HG03135 (cell line): ENCODE data around the gene PLD6.

ENCODE experiments used
- ATAC-seq: cut with Tn5 transposase; IDR thresholded peaks from one replicate; pipeline ENCODE4 v1.9.1; 2021; ENCODE audit warnings: mild to moderate bottlenecking, moderate library complexity; ENCODE audit not compliant: unreplicated experiment

PLD6 gene

DNA sequence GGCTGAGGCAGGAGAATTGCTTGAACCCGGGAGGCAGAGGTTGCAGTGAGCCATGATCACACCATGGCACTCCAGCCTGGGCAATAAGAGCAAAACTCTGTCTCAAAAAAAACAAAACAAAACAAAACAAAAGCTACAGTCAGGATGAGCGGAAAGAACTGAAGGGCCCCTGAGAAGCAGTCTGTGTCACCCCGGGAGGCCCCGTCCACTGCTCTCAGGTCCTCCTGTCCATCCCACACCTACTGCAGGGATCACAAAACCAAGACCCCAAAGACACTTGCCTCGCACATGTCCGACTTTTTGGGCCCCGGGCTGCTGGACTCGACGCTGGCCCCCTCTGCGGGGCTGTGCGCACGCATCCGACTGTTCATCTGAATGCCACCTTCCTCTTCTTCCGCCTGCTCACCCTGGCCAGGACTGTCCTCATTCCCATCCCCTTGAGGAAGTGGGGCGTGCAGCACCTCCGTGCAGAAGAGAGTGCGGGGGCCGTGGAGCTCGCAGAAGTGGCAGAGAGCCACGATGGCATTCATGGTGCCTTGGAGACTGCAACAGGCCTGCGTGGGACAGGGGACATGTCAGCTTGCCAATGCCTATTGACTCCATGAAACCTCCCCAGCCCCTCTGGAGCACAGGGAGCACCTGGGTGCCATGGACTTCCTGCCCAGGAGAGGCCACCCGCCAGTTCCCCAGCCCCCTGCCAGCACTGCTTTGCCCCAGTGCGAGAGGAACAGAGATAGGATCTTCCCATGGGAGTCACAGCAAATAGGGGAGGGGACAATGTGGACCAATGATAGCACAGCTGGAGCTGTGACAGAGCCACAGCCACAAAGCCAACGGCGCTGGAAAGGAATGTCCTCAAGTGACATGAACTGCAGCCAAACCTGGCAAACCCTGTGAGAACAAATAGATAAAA lies 21.7 kb upstream of the PLD6 start:
- ATAC-seq = no peak

DNA sequence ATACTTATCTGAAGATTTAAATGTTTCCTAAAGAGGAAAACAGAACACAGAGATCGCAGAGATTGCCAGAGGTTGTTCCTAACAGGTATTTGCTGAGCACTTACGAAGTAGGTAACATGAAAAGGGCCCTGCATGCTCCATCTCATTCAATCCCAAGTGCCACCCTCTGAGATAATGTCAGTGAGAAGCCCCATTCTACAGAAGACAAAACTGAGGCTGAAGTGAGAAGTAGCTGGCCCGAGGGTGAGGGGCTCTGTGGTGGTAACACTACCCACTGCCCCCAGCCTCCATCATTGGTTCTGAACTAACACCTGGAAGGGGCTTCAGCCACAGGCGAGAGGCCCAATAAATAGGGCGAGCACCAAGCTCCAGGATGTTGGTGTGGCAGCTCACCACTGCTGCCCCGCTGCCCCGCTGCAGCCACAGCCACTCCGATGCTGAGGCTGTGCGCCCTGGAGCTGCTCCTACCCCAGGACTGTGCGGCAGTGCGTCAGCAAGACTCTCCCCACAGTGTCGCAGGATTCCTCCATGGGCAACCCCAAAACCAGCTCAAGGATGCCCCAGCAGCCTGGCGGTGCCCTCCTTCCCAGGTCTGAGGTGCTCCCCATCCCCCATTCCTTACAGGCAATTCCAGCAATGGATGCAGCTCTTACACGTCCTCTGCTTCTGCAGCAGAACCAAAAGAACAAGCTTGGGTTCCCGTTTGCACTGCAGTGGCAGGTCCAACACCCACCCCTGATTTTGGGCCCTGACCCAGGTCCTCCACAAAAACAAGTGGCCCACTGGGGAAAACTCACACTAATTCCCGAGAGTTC lies 20.5 kb upstream of the PLD6 start:
- ATAC-seq = no peak

DNA sequence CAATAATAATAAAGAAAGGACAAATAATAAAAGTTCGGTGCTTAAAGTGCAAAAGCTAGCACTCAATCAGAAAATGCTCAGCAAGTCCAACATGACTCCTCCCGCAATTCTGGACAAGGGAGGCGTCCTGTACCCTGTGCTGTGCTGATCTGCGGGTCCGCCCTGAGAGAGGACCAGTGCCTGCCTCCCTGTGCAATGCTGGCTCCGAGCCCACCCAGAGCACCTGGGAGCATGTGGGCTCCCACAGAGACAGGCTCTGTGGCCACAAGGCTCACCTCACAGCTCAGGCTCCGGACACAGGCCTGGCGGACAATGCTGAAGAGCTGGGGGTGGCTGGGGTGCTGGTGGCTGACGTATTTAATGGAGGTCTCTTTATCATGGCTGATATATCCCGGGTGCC lies 19.8 kb upstream of the PLD6 start:
- ATAC-seq = no peak

DNA sequence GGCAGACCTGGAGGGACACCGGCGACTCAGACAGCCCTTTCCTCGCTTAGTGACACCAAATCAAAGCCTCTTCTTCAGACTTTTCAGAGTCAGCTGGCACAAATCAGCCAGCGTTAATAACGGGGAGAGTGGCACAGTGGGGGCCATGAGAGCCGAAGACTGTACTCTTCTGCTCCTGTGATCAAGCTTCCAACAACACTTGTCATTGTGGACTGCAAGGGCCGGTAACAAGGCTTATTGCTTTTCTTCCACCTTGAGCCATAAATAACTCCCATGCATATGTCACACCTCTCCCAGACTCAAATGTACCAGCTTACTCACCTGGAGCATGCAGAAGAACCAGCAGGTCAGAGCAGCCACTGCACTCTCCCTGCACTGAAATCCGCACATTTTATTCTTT lies 18.0 kb upstream of the PLD6 start:
- no peak for ATAC-seq

DNA sequence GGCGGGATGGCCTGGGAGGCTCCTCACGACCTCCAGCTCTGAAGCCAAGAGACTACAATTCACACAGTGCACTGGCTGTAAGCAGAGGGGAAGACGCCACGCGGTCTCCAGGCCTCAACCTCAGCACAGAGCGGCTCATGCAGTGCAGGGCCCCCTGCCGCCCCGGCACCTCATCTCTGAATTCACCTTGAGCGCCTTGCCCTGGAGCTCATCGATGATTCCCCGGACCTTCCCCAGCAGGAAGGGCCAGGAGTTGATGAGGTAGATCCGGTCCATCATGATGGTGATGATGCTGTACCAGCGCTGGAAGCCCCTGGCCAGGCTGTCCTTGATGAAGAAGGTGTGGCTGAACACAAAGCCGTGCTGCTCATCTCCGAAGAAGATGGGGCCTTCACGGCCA lies 17.6 kb upstream of the PLD6 start:
- no peak for ATAC-seq

DNA sequence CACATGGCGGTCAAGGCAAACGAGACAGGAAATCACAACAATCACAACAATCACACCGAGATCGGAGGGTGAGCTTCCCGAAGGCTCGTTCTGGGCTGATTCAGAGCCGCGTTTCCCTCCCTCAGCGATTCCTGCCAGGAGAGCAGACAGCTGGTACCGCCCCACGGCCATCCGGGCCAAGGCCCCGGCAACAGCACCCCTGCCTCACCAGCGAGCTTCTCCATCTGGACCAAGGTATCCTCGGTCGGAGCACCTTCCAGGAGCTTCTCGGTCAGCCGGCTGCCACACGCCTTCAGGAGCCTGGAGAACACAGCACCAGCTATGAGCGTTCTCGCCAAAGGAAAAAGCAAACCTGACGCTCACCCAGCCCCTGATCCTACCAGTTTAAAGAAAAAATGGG lies 15.2 kb upstream of the PLD6 start:
- no peak for ATAC-seq

DNA sequence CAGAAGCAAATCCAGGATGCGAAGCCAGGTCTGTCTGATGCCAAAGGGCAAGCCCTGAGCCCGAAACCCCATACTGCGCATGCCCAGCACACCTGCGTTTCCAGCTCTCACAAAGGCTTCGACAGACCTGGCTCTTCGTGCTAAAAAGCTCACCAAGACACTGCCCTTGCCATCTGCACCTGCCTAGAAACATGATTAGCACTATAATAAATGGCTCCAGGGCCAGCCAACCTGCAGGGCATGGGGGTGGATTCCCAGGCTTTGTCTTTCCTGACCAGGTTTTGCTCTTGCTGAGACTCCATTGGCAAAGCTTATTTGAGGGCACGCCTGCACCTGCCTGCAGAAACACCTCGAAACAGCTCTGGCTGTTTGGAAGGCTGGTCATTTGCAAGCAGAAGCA lies 14.4 kb upstream of the PLD6 start:
- ATAC-seq = no peak

DNA sequence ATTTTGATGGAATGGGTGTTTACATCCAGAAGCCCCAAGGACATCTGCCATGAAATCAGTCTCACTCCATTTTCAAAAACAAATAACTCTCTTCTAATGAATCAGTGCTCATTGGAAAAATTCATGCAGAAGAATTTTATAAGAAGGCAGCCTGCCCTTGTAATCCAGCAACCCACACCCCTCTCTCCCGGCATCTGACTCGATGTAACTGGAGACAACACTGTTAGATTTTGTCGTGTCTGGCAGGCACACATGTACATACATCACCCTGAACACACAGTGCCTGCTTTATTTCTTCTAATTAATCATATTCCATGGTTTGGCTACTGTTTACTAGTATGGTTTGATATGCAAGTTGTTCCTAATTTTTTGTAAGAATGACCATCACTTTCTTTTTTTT lies 11.9 kb upstream of the PLD6 start:
- ATAC-seq = no peak

DNA sequence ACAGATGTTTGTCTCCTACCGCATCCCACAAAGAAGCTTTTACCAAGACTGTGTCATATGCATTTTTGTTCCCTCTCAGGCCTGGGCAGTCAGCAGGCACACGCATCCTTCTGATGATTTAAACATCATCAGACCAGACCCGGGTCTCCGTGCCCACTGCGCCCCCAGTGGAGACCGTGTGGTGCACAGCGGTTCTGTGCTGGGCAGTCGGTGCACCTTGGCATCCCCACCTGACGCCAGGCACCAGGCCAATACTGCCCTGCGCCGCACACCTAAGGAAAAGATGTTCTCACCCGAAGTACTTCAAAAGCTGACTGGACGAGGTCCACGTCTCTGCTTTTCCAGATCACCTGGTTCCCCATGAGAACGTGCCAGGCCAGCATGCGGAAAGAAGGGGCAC lies 10.6 kb upstream of the PLD6 start:
- no peak for ATAC-seq

DNA sequence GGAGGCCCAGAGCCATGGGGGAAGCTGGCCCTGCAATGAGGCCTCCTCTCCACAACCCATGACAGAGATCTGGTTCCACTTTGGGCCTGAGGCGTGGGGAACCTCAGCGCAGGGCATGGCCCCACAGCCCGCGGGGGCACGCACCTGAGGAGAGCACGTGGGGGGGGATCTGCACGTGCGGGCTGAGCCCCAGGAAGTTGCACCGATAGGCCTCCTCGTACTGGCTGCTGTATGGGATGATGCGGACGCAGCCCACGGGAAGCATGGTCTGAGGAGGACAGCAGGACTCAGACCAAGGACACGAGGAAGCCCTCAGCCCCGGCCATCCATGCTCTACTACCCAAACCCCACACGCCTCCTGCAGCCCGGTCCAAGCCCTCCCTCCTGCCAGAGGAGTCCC lies 10.1 kb upstream of the PLD6 start:
- no peak for ATAC-seq

DNA sequence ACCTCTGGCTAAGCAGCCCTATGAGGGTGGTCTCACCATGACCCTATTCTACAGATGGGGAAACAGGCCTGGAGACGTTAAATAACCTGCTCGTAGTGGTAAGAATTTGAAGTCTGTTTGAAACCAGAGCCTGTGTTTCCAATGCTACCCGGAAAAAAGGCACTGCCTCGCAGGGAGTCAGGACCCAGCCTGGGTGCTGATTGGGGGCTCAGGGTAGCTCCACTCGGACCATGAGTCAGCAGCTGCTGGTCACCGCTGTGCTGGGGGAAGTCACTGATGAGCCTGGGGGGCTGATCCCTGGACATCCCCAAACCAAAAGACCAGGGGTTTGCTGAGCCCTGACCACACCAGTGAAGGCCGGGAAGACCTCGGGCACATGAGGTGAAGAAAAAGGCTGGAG lies 9.4 kb upstream of the PLD6 start:
- no peak for ATAC-seq

DNA sequence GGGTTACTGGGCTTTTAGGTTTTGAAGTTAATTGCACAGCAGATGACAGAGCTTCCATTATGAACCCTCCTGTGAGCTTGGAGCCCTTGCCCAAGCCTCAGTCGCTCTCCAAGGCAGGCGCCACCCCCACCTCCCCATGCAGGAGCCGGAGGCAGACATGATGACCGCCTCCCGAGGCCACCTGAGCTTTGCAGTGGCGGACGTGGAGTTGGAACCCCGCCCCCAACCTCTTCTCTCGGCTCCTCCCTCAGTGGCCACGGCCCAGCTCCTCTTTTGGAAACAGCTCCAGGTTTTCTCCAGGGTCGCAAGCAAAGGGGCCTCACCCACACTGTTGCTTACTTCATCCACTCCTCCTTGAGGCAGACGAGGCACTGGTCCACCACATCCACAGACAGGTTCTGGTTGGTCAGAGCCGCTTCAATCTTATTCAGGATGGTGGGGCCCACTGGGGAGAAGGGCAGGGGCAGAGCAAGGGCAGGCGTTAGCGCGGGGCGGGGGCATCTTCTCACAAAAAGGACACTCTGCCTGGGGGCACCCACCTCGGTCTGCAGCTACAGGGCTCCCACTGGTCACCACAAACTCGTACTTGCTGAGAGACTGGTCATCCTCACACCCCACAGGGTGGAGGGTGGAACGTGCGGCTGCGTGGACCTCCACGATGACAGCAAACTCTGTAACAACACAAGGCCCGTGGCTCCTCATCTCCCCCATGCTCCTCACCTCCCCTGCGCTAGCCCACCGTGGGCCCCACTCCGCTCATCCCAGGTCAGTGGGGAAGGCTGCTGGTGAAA lies 8.7 kb upstream of the PLD6 start:
- ATAC-seq = no peak

DNA sequence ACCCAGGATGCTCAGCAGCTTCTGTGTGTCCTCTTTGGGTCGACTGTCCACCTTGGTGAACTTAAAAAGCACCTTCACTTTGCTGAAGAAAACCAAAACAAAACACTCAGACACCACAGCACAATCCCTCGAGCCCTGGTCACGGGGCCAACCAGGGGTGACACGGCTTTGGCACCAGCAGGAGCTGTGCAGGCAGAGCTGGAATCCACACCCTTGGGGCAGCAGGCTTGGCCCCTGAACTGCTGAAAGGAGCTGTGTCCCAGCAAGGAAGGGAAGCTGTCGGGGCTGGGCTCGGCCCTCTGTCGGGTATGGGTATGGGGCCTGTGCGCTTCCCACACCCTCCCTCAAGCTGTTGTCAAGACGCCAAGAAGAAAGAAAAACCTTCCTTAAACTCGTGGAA lies 7.6 kb upstream of the PLD6 start:
- no peak for ATAC-seq

DNA sequence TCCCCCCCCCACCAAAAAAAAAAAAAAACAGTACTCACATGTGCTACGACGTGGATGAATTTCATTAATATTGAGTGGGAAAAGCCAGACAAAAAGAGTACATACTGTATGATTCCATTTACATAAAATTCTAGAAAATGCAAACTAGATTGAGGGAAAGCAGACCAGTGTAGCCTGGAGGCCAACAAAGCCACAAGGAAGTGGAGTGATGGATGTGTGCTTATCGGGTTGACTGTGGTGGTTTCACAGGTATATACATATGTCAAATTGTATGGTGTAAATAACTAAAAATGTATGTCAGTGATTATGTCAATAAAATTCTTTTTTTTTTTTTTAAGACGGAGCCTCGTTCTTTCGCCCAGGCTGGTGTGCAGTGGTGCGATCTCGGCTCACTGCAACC lies 1.9 kb upstream of the PLD6 start:
- no peak for ATAC-seq

DNA sequence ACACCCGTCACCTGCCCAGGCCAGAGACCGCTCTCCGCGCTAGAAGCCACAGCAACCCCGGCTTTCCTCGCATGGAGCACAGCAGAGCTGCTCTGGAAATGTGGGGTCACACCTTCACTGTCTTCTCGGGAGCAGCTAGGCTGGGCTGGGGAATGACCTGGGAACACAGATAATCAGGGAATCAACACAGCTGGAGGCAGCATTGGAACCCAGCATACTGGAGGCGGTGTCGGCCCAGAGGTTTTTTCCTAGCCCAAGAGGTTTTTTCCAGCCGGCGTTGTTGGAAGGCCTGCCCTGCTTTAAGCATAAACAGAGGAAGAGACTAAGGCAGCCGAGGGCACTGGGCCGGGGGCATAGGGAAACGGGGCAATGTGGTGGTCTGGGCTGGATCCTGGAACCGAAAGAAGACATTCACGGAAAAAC lies 791 bp upstream of the PLD6 start:
- no peak for ATAC-seq

DNA sequence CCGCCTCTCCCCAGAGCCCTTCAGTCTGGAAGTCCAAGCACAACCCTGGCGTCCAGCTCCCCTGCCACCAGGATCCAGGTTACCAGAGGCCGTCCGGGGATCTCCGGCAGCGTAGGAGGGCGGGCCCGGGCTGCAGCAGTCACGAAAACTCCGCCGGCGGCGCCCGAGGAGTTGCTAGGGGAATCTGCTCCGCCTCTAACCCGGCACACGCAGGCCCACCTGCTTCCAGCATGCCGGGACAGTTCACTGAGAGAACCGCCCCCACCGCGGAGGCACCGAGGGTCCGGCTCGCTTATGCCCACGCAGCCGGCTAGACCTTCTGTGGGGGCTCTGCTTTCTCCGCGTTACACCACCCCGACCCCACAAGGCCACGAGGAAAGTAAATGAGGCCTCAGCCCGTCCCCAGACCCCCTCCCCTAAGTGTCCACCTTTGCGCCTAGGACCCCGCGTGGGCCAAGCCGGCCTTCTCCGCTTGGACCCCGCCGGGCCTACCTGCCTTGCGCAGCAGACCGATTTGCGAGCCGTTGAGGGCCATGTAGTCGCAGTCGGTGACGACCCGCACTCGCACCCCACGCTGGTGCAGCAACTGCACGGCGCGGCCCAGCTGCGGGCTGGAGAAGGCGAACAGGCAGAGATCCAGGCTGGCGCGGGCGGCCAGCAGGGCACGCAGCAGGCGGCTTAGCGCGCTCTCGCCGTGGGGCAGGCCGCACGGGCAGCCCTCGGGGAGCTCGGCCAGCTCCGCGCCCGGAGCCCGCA lies 587 bp downstream of the PLD6 start:
- ATAC-seq = peak; percentile 15

DNA sequence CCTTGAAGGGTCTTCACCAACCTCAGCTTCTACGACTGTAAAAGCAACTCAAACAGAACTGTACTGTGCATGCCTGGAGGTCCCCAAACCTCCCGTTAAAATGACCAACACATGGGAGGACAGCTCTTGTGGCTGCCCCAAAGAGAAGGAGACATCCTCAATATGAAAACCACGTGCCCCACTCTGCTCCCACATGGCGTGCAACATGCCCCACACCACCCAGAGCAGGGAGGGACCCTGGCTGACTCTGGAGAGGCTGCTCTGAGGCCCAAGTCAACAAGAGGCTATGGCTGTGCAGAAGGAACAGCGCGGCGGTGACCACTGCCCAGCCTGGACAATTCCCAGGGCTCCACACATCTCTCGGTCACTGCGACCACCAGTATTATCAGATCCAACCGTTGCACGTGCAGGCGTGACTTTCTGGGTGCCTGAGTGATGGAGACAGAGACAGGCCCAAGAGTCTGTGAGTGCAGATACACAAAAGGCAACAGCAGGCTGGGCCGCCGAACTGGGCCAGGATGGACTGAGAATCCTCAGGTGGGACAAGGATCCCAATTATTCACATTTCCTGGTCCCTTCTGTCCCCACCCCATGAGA lies 1.4 kb downstream of the PLD6 start:
- no peak for ATAC-seq

DNA sequence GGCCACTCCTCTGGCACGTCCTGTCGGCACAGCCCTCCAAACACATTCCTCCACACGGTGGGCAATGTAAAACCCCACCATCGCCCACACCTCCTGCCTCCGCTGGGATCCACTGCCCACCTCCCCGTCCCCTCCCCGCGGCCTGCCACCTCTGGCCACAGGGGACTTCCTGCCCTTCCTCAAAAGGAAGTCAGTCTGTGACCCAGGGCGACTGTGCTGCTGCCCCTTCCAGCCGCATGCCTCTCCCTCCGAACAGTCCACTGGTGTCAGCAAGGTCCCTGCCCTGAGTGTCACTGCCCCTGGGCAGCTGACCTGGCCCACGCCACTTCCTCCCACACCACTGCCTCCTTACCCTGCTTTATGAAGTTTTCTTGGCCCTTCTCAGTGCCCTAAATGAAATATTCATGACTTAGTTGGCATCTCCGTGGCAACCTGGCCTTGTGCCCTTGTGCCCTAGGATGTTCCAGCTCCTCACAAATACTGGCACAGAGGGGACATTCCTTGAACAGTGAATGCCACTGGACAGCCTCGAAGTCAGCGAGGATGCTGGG lies 2.0 kb downstream of the PLD6 start:
- no peak for ATAC-seq

DNA sequence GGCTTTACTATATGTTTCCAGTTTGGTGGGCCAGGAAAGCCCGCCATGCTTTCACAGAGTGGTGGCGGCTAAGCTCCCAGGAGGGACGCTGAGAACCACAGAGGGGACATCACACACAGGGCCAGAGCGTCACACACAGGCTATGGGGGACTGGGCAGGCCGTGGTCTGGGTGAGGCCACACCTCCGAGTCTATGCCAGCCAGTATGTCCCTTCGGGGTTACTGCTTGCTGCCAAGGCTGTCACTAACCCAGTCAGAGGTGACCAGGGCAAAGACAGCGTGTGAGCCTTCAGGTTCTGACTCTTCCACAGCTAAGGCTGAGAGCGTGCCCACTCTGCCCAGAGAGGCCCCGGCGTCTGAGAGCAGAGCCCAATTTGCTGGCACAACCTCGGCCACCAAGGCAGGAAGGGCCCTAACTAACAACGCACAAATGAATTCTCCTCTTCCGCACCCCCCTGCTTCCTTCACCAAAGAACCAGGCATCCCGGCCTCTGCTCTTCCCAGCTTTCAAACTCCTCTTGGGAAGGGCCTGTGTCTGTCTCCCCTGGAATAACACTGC lies 2.9 kb downstream of the PLD6 start:
- ATAC-seq = no peak

DNA sequence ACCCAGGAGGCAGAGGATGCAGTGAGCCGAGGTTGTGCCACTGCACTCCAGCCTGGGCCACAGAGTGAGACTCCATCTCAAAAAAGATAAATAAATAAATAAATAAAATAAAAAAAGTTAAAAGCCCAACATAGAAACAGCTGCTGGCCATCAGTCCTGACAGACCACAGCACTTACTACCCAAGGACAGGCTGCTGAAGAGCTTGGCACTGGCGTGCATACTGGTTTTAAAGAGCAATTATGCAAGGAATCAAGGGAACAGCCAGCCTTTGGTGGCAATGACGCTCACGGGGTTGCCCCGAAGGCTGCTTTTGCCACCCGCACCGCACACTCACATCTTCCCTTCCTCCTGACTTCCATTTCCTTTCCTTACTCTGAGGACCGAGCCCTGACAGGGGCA lies 4.2 kb downstream of the PLD6 start:
- ATAC-seq = no peak
